ENCODE measurements around the gene EHD4.

DNA sequence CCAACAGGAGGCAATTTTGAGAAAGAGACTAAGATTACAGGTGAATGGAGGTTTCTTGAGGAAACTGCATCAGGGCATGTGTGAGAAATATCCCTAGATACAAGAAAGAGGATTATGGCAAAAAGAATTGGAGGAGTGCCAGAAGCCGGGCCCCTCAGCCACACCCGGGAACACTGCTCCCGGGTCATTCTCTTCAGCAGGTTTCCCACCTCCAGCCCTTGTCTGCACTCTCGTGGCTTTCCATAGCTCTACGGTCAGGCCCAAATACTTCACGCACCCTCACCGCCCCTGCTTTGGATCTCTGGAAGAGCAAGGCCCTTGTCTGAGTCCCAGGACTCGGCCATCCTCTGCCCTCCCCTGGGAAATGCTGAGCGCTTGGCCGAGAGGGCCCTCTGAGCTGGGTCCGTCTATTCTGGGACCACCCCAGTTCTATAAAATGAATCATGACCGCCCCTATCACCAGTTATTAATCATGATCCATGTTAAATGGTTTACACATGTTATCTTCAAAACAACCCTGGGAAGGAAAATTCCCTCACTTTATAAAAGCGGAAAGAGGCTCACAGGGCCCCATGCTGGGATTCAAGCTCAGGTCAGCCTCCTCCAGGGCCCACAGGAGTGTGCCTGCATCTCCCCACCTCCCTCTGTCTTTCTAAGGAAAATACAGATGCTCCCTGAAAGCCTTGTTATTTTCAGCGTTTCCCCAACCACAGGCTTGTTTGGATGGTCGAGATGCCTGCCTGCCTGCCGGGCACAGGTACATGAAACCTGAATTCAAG, 39.7 kb downstream of the EHD4 start:
- TF ChIP-seq POLR2A (IDR thresholded peaks at IDR 0.05; ENCODE audit: extremely low read depth, insufficient read length): no peak
- TF ChIP-seq, protein P1, sequence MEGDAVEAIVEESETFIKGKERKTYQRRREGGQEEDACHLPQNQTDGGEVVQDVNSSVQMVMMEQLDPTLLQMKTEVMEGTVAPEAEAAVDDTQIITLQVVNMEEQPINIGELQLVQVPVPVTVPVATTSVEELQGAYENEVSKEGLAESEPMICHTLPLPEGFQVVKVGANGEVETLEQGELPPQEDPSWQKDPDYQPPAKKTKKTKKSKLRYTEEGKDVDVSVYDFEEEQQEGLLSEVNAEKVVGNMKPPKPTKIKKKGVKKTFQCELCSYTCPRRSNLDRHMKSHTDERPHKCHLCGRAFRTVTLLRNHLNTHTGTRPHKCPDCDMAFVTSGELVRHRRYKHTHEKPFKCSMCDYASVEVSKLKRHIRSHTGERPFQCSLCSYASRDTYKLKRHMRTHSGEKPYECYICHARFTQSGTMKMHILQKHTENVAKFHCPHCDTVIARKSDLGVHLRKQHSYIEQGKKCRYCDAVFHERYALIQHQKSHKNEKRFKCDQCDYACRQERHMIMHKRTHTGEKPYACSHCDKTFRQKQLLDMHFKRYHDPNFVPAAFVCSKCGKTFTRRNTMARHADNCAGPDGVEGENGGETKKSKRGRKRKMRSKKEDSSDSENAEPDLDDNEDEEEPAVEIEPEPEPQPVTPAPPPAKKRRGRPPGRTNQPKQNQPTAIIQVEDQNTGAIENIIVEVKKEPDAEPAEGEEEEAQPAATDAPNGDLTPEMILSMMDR (IDR thresholded peaks at IDR 0.05; ENCODE audit: low read depth, low read length): no peak
